ENCODE results near the gene ELMO1.

Gene ELMO1

DNA sequence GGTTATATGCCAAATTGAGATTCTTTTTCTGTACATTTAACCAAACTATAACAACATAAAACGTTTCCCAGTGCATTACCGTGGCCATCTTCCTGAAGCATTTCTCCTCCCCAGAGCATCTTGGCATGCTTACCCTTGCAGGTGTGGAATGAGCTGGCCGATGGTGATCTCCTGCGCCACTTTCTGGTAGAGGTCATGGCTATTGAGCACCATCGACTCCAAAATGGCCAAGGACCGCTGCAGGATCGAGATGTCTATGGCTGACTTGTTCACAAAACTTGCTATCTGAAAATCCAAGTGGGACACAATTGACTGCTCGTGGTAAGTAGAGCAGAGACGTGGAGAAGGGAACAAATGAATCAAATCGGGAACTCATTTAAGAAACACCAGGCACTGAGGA lies 223.9 kb downstream of the ELMO1 start:
- H3K4me1 Mint-ChIP-seq, result no peaks in the 10 kb centered on the region
- ATAC-seq (no peak), DNase-seq (no peak)
- H3K9me3 Mint-ChIP-seq, result no peaks in the 10 kb centered on the region
- no peaks in the 10 kb centered on the region for H3K27me3 Mint-ChIP-seq
- H3K4me3 Mint-ChIP-seq, result no peak overlapping the region
- no peak overlapping the region for H3K27ac Mint-ChIP-seq

DNA sequence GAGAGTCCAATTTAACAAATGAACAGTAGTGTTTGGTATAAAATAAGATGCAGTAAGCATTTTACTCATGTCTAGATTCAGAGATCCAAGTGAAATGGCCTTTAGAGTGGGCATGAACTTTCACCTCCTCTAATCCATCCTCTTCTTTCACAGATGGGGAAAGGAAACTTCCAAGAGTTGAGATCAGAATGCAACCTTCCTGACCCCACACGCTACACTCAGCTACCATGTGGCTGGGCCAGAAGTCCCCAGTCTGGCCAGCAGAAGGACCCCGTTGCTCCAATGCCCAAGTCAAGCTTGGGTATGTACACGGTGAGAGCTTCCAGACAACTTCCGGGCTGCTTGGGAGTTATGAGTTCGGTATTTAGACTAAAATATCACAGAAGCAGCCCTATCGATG lies 228.0 kb downstream of the ELMO1 start:
- H3K9me3 Mint-ChIP-seq, result no peaks in the 10 kb centered on the region
- ATAC-seq (no peak), DNase-seq (no peak)
- no peak overlapping the region for H3K27ac Mint-ChIP-seq
- no peak overlapping the region for H3K4me3 Mint-ChIP-seq
- peaks cover 15% of the 10 kb centered on the region for H3K4me1 Mint-ChIP-seq
- H3K27me3 Mint-ChIP-seq, result no peaks in the 10 kb centered on the region

DNA sequence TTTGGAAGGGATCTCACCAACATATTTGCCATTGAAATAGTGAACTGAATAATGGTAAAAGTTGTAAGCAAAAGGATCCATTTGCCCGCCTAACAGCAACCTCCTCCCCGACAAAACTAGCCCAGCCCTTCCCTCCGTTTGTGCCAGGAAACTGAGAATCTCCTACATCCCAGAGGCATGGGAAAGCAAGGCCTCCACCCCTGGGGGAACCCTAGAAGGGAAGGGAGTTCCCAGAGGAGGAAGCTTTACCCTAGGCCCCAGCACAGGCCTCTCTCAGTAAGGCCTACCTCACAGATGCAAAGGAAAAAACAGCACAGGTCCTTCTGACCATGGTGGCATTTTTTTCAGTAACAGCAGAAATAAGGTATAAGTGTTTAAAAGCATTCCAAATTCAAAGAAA lies 229.7 kb downstream of the ELMO1 start:
- no peaks in the 10 kb centered on the region for H3K9me3 Mint-ChIP-seq
- H3K4me1 Mint-ChIP-seq, result peaks cover 19% of the 10 kb centered on the region
- no peak for DNase-seq
- no peak overlapping the region for H3K27ac Mint-ChIP-seq
- no peaks in the 10 kb centered on the region for H3K27me3 Mint-ChIP-seq
- no peak for ATAC-seq
- no peak overlapping the region for H3K4me3 Mint-ChIP-seq

DNA sequence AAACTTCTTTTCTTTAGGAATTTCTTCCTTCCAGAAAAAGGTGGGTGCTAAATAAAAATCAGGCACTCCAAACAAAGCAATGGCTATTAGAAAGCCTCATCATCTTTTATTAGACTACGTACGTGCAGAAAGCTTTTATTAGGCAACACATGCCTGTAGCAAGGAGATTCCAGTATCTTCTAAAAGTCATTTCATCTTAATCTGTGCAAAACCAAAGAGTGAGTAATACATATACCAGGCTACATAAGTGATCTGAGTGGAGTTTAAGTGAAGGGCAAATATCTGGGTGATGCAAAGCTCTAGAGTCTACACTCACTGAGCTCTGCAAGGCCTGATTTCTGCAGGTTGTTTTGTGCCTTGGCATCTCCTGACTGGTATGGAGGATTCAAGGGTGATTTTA lies 231.7 kb downstream of the ELMO1 start:
- no peaks in the 10 kb centered on the region for H3K27me3 Mint-ChIP-seq
- no peak overlapping the region for H3K4me3 Mint-ChIP-seq
- H3K27ac Mint-ChIP-seq, result no peak overlapping the region
- peak; percentile 68 for ATAC-seq
- no peaks in the 10 kb centered on the region for H3K9me3 Mint-ChIP-seq
- H3K4me1 Mint-ChIP-seq, result peaks cover 19% of the 10 kb centered on the region
- DNase-seq, result no peak

DNA sequence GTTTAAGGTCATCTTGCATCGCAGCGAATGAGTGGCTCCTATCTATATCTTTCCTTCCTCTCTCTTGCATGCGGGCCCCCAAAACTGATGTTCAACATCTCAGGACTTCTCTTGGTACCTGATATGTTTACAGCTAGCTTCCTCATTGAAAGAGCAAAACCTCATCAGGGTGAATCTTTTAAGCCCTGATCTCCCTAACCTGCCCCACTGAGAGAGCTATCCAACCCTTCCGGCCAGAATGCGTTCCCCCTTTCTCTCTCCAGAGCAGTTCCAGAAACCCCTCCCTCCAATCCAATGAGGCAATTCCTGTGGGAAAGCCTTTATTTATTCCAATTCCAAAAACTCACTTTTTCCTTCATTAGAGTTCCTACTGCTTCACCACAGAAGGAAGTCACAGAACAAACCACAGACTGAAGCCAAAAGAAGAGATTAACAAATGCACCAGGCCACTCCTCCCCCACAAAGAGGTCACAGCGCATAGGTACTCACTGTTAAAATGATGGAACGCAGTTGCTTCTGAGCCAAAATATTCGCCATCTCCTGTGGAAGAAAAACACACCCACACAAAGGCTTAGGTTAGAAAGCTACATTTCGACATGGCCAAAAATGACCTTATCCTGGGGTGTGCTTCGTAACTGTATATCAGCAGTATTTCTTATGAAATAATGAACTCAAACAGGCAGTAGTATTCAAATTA lies 232.4 kb downstream of the ELMO1 start:
- H3K27me3 Mint-ChIP-seq, result no peaks in the 10 kb centered on the region
- no peak for ATAC-seq
- H3K4me3 Mint-ChIP-seq, result no peak overlapping the region
- no peak overlapping the region for H3K27ac Mint-ChIP-seq
- no peak for DNase-seq
- peaks cover 19% of the 10 kb centered on the region for H3K4me1 Mint-ChIP-seq
- H3K9me3 Mint-ChIP-seq, result no peaks in the 10 kb centered on the region

DNA sequence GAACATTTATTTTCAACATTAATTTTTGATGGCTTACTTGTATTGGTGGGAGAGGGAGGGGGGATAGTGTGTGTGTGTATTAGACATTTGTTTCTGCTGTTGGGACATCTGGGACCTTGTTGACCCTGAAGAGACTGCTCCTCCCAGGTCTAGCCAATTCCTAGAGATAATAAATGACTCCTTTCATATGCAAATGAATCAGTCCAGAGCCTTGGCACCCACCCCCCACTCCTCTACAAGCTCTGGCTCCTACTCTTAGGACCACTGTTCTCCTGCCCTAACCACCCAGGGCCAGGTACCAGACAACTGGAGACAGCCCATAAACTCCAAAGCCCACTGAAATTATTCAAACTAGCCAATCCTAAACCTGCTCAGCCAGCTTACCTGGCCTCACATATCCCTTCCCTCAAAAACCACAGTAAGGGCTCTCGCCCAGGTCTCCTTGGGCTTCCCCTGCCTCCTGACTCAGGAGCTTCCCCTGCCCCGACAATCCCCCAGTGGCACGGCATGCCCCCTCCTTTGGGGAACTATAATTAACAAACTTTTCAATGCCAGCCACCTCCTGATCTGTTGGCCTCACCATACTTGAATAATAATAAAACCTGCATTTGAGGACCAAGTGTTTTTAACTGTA lies 233.3 kb downstream of the ELMO1 start:
- no peaks in the 10 kb centered on the region for H3K27me3 Mint-ChIP-seq
- H3K9me3 Mint-ChIP-seq, result no peaks in the 10 kb centered on the region
- no peak for ATAC-seq
- no peak overlapping the region for H3K4me3 Mint-ChIP-seq
- peaks cover 19% of the 10 kb centered on the region for H3K4me1 Mint-ChIP-seq
- H3K27ac Mint-ChIP-seq, result peak overlapping the region in 1 of 2 donors; percentile 15
- DNase-seq, result no peak

DNA sequence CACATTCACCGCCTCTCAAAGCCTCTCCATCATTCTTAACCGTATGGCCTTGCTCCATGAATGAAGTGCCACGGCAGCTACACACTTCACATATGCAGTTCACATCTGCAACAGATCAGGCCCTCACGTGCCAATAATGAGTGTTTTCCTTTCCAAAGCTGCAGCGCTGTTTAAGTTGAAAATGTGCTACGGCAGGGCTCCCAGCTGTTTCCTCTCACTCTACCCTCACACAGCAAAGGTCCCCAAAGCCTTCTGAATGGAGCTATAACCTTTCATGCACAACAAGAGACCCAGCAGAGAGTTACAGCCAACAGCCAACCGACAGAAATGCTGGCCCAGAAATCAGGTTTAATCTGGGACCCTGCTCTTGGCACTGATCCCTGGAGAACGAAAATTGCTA lies 236.1 kb downstream of the ELMO1 start:
- DNase-seq (no peak), ATAC-seq (no peak)
- H3K27me3 Mint-ChIP-seq, result no peaks in the 10 kb centered on the region
- H3K4me3 Mint-ChIP-seq, result no peak overlapping the region
- H3K27ac Mint-ChIP-seq, result peak overlapping the region in 1 of 2 donors; percentile 31
- no peaks in the 10 kb centered on the region for H3K9me3 Mint-ChIP-seq
- peaks cover 19% of the 10 kb centered on the region for H3K4me1 Mint-ChIP-seq

DNA sequence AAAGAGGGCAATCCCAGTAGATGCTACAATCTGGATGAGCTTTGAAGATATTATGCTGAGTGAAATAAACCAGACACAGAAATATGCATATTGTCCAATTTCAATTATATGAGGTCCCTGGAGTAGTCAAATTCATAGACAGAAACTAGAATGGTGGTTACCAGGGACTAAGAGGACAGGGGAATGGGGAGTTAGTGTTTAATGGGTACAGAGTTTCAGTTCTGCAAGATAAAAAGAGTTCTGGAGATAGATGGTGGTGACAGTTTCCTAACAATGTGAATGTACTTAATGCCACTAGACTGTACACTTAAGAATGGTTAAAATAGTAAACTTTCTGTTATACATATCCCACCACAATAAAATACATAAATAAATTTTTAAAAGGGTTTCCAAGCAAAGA lies 236.6 kb downstream of the ELMO1 start:
- no peaks in the 10 kb centered on the region for H3K9me3 Mint-ChIP-seq
- no peak overlapping the region for H3K4me3 Mint-ChIP-seq
- no peaks in the 10 kb centered on the region for H3K27me3 Mint-ChIP-seq
- H3K4me1 Mint-ChIP-seq, result peaks cover 13% of the 10 kb centered on the region
- ATAC-seq, result no peak
- H3K27ac Mint-ChIP-seq, result peak overlapping the region in 1 of 2 donors; percentile 50
- DNase-seq, result no peak

DNA sequence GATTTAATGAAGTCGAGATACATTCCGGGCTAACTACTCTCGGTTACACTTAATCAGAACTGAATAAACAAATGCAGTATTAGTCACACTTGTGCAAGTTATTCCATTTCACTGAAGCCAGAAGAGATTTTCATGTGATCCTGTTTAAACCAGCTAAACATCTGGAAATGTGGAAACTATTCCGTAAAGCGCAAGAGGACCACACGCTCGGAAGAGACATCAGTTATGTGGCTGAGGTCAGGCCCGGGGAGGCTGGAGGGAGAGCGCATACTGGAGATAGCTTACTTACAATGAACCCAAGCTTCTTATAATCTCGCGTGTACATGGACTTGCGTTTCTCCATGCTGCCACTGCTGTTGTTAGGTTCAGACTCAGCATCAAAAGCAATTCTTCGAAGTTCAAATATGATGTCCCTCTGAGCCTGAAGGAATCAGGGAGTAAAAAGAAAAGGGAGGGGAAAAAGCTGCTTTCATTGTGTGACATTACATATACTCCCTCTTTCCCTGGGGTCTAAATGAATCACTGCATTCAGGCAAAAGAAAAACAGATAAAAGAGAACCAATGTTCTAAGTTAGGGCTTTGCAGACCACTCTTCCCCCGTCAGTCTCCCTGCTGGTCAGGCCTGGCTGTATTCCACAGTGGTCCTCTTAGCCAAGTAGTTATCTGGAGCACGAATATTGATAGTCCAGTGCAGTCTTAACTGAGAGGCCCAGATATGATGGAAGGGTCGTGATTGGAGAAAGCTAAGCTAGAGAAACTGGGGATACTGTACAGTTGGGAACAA lies 237.4 kb downstream of the ELMO1 start:
- ATAC-seq, result no peak
- Mint-ChIP-seq H3K27ac (no peak overlapping the region), H3K9me3 (no peaks in the 10 kb centered on the region), H3K4me3 (no peak overlapping the region), H3K27me3 (no peaks in the 10 kb centered on the region), H3K4me1 (peaks cover 10% of the 10 kb centered on the region)
- no peak for DNase-seq

DNA sequence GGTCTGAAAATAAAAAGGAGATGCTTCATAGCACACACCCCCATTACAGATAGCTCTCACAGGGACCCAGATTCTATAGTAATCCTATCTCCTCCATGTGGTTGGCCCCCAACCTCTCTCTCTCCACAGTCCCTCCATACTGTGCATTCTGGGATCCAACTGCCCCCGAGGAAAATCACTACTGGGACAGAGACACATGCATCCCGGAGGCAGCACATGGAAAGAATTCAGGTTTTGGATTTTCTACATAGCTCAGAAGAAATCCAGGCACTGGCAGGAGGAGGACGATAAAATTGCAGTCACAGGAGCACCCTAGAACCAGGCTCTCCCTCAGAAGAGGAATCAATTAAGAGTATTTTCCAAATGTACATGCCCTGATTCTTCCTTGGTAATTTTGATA lies 239.5 kb downstream of the ELMO1 start:
- DNase-seq (no peak), ATAC-seq (no peak)
- H3K4me1 Mint-ChIP-seq, result no peaks in the 10 kb centered on the region
- no peaks in the 10 kb centered on the region for H3K9me3 Mint-ChIP-seq
- H3K27ac Mint-ChIP-seq, result no peak overlapping the region
- H3K4me3 Mint-ChIP-seq, result no peak overlapping the region
- no peaks in the 10 kb centered on the region for H3K27me3 Mint-ChIP-seq

DNA sequence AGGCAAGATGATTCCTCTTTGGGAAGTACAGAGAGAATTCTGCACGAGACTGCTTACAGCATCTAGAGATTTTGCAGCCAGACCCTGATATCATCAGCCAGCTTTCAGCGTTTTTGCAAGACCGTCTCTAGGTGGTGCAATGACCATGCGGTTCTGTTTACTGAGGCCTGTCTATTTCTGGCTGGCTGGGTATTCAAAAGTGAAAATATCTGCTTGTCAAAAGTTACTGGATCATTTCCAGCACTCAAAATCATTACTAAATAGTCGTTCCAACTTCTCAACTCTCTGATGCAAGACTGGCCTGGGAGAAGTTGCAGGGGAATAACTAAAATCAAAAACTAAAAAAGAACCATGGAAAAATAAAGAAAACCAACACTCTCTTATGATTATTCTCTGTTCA lies 240.1 kb downstream of the ELMO1 start:
- Mint-ChIP-seq H3K27me3 (no peaks in the 10 kb centered on the region), H3K4me1 (no peaks in the 10 kb centered on the region), H3K9me3 (no peaks in the 10 kb centered on the region), H3K4me3 (no peak overlapping the region), H3K27ac (peak overlapping the region in 1 of 2 donors; percentile 10)
- DNase-seq (peak in 1 of 2 donors; percentile 22), ATAC-seq (peak; percentile 64)

DNA sequence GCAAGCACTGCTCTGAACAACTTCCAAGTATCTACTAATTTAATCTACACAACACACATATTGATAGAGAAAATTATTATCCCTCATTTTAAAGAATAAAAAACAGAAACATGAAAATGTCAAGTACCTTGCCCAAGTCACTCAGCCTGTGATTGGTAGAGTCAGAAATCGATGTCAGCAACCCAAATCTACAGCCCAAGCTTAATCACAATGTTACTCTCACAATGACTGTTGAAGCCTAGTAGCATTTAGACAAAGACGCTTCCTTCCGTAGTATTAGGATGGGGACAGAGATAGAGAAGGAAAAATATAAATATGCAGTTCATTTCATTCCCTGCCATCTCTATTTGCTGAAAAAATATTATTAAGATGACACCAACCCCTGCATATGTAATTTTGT lies 242.5 kb downstream of the ELMO1 start:
- no peak for DNase-seq
- no peaks in the 10 kb centered on the region for H3K4me1 Mint-ChIP-seq
- H3K4me3 Mint-ChIP-seq, result no peak overlapping the region
- H3K9me3 Mint-ChIP-seq, result no peaks in the 10 kb centered on the region
- no peak for ATAC-seq
- peak overlapping the region in 1 of 2 donors; percentile 83 for H3K27ac Mint-ChIP-seq
- H3K27me3 Mint-ChIP-seq, result no peaks in the 10 kb centered on the region

DNA sequence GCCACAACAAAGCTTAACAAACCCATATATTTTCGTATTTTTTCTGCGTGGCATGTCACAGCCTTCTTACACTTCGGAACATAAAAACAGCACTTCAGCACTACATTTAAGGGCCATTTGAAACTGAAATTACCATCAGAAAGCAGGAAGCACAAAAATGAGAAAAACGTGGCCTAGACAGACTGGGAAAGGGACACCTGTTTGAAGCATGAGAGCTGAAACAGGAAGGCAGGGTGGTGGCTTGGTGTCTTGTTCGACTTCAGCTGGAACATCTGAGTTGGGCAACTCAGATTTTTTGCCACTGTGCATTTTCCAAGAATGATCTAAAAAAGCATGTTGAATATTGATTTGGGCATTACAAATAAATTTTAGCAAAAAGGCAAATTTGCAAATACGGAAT lies 243.2 kb downstream of the ELMO1 start:
- Mint-ChIP-seq H3K4me3 (no peak overlapping the region), H3K4me1 (no peaks in the 10 kb centered on the region), H3K27ac (no peak overlapping the region), H3K27me3 (no peaks in the 10 kb centered on the region), H3K9me3 (no peaks in the 10 kb centered on the region)
- DNase-seq, result no peak
- ATAC-seq, result no peak

DNA sequence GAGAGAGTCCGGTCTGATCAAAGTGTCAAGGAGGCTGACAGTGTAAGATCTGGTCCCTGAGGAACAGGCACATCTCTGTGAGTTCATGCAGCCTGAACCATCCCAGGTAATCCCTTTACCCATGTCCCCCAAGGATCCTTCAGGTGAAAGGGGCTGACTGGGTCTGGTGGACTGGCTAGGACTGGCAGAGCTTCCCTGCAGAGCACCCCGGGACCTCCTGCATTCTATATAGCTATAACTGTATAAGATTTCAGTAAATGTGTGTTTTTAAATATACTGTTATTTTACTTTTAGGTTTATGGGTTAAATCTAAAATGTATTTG lies 246.8 kb downstream of the ELMO1 start:
- Mint-ChIP-seq H3K27me3 (no peaks in the 10 kb centered on the region), H3K9me3 (no peaks in the 10 kb centered on the region), H3K4me1 (no peaks in the 10 kb centered on the region), H3K27ac (no peak overlapping the region), H3K4me3 (no peak overlapping the region)
- no peak for ATAC-seq
- no peak for DNase-seq

DNA sequence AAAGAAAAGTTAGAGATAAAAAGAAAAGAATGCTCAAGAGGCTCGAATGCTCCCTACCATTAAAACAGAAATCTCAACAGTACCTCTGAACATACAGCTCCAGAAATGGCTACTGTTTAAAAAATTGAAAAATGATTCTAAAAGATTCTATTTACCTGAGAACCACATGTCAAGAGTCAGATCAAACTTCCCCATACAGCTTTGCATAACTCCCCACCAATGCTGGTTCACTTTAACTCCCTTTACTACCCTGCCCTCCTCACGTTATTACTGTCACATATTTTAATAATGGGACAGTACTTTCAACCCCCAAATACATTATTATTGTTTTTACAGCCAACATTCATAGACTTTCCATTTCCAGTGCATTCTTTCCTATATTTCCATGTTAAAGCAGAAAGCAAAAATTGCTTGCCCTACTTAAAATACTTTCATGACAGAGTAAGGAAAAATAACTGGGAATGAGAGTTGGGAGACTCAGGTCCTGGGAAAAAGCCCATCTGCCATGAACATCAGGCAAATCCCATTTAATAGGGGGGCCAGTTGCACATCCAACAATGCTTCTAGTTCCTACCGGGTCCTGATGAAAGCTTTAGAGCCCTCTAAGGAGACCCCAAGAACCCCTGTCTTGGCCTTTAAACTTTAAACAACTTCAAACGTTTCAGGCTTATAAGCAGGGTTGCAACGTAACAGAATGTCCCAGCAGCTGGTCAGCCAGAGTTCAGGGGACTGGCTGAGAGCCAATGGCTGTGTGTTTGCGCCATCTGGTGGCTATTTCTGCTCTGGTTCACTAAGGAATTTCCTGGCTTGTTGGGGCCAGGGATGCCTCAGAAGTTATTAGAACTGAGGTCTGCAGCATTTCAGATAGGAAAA lies 247.4 kb downstream of the ELMO1 start:
- ATAC-seq (peak; percentile 61), DNase-seq (peak; percentile 38 to 51)
- no peaks in the 10 kb centered on the region for H3K4me1 Mint-ChIP-seq
- no peaks in the 10 kb centered on the region for H3K9me3 Mint-ChIP-seq
- H3K27ac Mint-ChIP-seq, result no peak overlapping the region
- H3K27me3 Mint-ChIP-seq, result no peaks in the 10 kb centered on the region
- H3K4me3 Mint-ChIP-seq, result no peak overlapping the region

Measured in stimulated activated naive CD8-positive, alpha-beta T cell treated with anti-CD3 and anti-CD28 coated beads, Interleukin-15, amount 100 ng/mL, for 72 hours (primary cell).